ENCODE measurements around the gene ENC1. TPM values are rescaled to one million over a fixed set of nuclear protein-coding genes. Genes with fewer than 3 reads are reported as not detected.

Gene ENC1
- total and polyA plus RNA-seq, 10 of the 15 experiments (the other 5 are each of a cell fraction or from before 2014, with no cell fraction given), result 8.2 to 55.5 (median 32.1) TPM

- TF ChIP-seq BRCA1 (IDR thresholded peaks at IDR 0.05; ENCODE audit: low read depth, low read length), result no peak
- no peak for TF ChIP-seq YBX1 (IDR thresholded peaks at IDR 0.05)
- no peak for TF ChIP-seq GABPA (IDR thresholded peaks at IDR 0.05; ENCODE audit: low read depth)
- no peak for TF ChIP-seq MLLT1 (IDR thresholded peaks at IDR 0.05)
- no peak for TF ChIP-seq KLF5 (IDR thresholded peaks at IDR 0.05; ENCODE audit: partially characterized antibody)
- no peak for TF ChIP-seq MTA2 (IDR thresholded peaks at IDR 0.05; ENCODE audit: low read depth)
- no peak for TF ChIP-seq ELK1 (IDR thresholded peaks at IDR 0.05; ENCODE audit: low read depth, low read length)
- TF ChIP-seq MAX (IDR thresholded peaks at IDR 0.05; ENCODE audit: low read depth, low read length), result no peak
- no peak for TF ChIP-seq BACH1 (IDR thresholded peaks at IDR 0.05; ENCODE audit: borderline replicate concordance)
- peak; percentile 80; the same call in 1 of the 2 replicates for TF ChIP-seq SMC3 (IDR thresholded peaks at IDR 0.05; ENCODE audit: borderline replicate concordance, low read length)
- TF ChIP-seq CREM (IDR thresholded peaks at IDR 0.05; ENCODE audit: low read depth), result no peak
- no peak for TF ChIP-seq CHD4 (IDR thresholded peaks at IDR 0.05)
- no peak for TF ChIP-seq LARP7 (IDR thresholded peaks at IDR 0.05)
- peak; percentile 29; the same call in 1 of the 2 replicates for TF ChIP-seq RUNX3 (IDR thresholded peaks at IDR 0.05; ENCODE audit: low read length)
- TF ChIP-seq ZNF384 (IDR thresholded peaks at IDR 0.05; ENCODE audit: borderline replicate concordance, low read depth, low read length), result no peak
- no peak for TF ChIP-seq CBX5 (IDR thresholded peaks at IDR 0.05; ENCODE audit: low read depth)
- peak; percentile 54; the same call in 1 of the 2 replicates for TF ChIP-seq IKZF1 (conservative IDR thresholded peaks at IDR 0.05)
- TF ChIP-seq ZNF217 (IDR thresholded peaks at IDR 0.05), result no peak
- TF ChIP-seq KAT2A (conservative IDR thresholded peaks at IDR 0.05; ENCODE audit: control insufficient read depth, low read depth, low read length), result no peak
These were observed 1.4 kb upstream of the ENC1 start (continued) for GRCh38 chr5:74641735-74642542.

All from GM12878 (cell line).